Body of pancreas (tissue), 4 donors: ENCODE results near the gene IL4R. TPM values are rescaled to one million over a fixed set of nuclear protein-coding genes. Genes with fewer than 3 reads are reported as not detected.
A peak's percentile ranks its signal among the peaks of the same experiment; 100 is the strongest.

Experiments used
- ATAC-seq: fragments of 150-250 bp; one replicate; pipeline ENCODE4 v1.9.1; 2016
- DNase-seq, 4 donors: peaks; one replicate each; pipeline ENCODE4 v3.0.0-alpha.2; 2019
- H3K27ac ChIP-seq, 4 donors: fragments of 200-600 bp; sonication (generic); 1 replicate in 3 of 4; 2 replicates in 1 of 4; pipeline versions ENCODE4 v1.5.1 to v1.6.1; 2016 to 2019; ENCODE audit warnings: mild to moderate bottlenecking in 1 of 4, mixed read lengths in 1 of 4, moderate library complexity in 1 of 4
- H3K27me3 ChIP-seq, 2 donors: fragments of 200-600 bp; sonication (generic); one replicate each; pipeline ENCODE4 v1.6.0; 2016; ENCODE audit warnings: mild to moderate bottlenecking in 1 of 2
- H3K36me3 ChIP-seq, 2 donors: fragments of 200-600 bp; sonication (generic); replicated peaks in 1 of 2; 2 replicates each; pipeline ENCODE4 v1.5.1; 2016; ENCODE audit warnings: low read depth in 2 of 2; ENCODE audit not compliant: insufficient read depth in 1 of 2
- H3K4me1 ChIP-seq: fragments of 200-600 bp; sonication (generic); one replicate; pipeline ENCODE4 v1.6.0; 2016
- H3K4me3 ChIP-seq, 2 donors: fragments of 200-600 bp; sonication (generic); 1 replicate in 1 of 2; 2 replicates in 1 of 2; pipeline ENCODE4 v1.5.1; 2016 to 2019
- H3K9me3 ChIP-seq, 3 donors: fragments of 200-600 bp; sonication (generic); 1 replicate in 2 of 3; 2 replicates in 1 of 3; pipeline ENCODE4 v1.5.1; 2016
- CTCF ChIP-seq, 7 experiments: fragments of 450-650 bp in 4 of 7; fragments of 200-600 bp in 3 of 7; sonication (generic) in 3 of 7; IDR thresholded peaks; one replicate each; pipeline ENCODE4 v1.5.1; 2016 to 2019; ENCODE audit warnings: antibody characterized with exemption in 7 of 7
- POLR2A ChIP-seq, 3 donors: fragments of 450-650 bp; IDR thresholded peaks; one replicate each; pipeline ENCODE4 v1.6.1; 2016; ENCODE audit warnings: antibody characterized with exemption in 3 of 3, mild to moderate bottlenecking in 2 of 3
- WGBS, 2 donors: methylation state at CpG; one replicate each; pipeline ENCODE4 v1.1.5; 2017; 5-methylcytosine and 5-hydroxymethylcytosine counted together
- intact Hi-C: fragments of 100-400 bp; cut with DNase I; formaldehyde crosslinking; loops from one replicate; pipeline ENCODE4 v1.15.1; 2023
- total RNA-seq, 2 donors: library from RNA; depleted of rRNA; stranded (reverse); fragments of >200 nt; gene quantifications; one replicate each; pipeline ENCODE4 v1.1.0, GENCODE V29; 2016

Gene IL4R
- total RNA-seq, 2 donors from 2014 or later, result 29.7 to 236 TPM

GRCh38 chr16:27332105-27332504 is 18.3 kb downstream of the IL4R start:
- no peak overlapping the region for H3K4me3 ChIP-seq
- intact Hi-C loops, result no loop called here
- DNase-seq (no peak), ATAC-seq (no peak)
- H3K27me3 ChIP-seq, result no peaks in the 10 kb centered on the region
- peaks cover 8% of the 10 kb centered on the region for H3K4me1 ChIP-seq
- peak overlapping the region in 1 of 4 donors; percentile 91 for H3K27ac ChIP-seq
- peaks cover 0 to 6% of the 10 kb centered on the region in 2 donors for H3K36me3 ChIP-seq
- no peaks in the 10 kb centered on the region for H3K9me3 ChIP-seq
- TF ChIP-seq POLR2A (IDR thresholded peaks at IDR 0.05), result no peak
- WGBS, 2 donors, result 70 to 86% methylated on average over 6 of the region's 6 CpGs

- H3K4me3 ChIP-seq, result no peak overlapping the region
Observed at GRCh38 chr16:27333104-27333503, 19.3 kb downstream of the IL4R start.

GRCh38 chr16:27333549-27333948 is 19.8 kb downstream of the IL4R start:
- Histone ChIP-seq H3K36me3 (peaks cover 0 to 6% of the 10 kb centered on the region in 2 donors), H3K27ac (no peak overlapping the region), H3K4me1 (no peaks in the 10 kb centered on the region), H3K9me3 (no peaks in the 10 kb centered on the region), H3K4me3 (no peak overlapping the region), H3K27me3 (no peaks in the 10 kb centered on the region)
- WGBS, 2 donors, result 92 to 99% methylated on average over 3 of the region's 3 CpGs
- TF ChIP-seq POLR2A (IDR thresholded peaks at IDR 0.05), result no peak
- TF ChIP-seq CTCF (IDR thresholded peaks at IDR 0.05), result no peak
- DNase-seq (no peak), ATAC-seq (no peak)
- intact Hi-C loops, result no loop called here

More at GRCh38 chr16:27333104-27333503, 19.3 kb downstream of the IL4R start:
- no peaks in the 10 kb centered on the region for H3K9me3 ChIP-seq
- ATAC-seq (no peak), DNase-seq (no peak)
- no peak overlapping the region for H3K27ac ChIP-seq
- H3K27me3 ChIP-seq, result no peaks in the 10 kb centered on the region
- TF ChIP-seq POLR2A (IDR thresholded peaks at IDR 0.05) (no peak), CTCF (IDR thresholded peaks at IDR 0.05) (no peak)
- WGBS, 2 donors, result 85 to 90% methylated on average over 6 of the region's 6 CpGs
- no peaks in the 10 kb centered on the region for H3K4me1 ChIP-seq
- intact Hi-C loops, result no loop called here
- H3K36me3 ChIP-seq, result peaks cover 0 to 6% of the 10 kb centered on the region in 2 donors

DNA sequence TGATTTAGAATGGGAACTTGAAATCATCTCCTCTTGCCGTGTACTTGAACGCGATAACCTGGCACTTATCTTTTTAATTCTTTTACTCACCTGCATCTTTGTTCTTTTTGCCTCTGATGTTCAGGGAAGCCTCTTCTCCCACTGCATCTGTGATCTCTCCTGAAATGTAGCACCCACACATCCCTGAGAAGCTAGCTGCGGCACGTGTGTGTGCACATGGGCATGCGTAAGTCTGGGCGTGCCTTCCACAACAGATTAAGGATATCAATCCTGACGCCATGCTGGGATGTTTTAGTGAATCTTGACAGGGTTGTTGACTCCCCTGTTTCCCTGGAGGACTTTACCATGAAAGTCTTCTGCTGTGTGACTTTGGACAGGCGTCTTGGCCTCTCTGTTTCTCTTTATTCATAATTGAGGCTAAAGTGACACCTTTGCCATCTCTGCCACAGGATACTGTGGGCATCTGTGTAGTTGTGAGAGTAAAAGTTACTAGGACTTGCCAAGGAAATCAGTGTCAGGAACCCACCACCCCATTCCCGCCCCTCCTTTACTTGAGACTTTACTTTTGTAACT is 20.5 kb downstream of the IL4R start:
- 87 to 88% methylated on average over 10 of the region's 10 CpGs for WGBS, 2 donors
- Histone ChIP-seq H3K27me3 (no peaks in the 10 kb centered on the region), H3K9me3 (no peaks in the 10 kb centered on the region), H3K4me3 (no peak overlapping the region), H3K36me3 (peaks cover 0 to 6% of the 10 kb centered on the region in 2 donors), H3K4me1 (no peaks in the 10 kb centered on the region), H3K27ac (no peak overlapping the region)
- intact Hi-C loops, result no loop called here
- no peak for TF ChIP-seq POLR2A (IDR thresholded peaks at IDR 0.05)
- TF ChIP-seq CTCF (IDR thresholded peaks at IDR 0.05), result no peak
- ATAC-seq (no peak), DNase-seq (no peak)

DNA sequence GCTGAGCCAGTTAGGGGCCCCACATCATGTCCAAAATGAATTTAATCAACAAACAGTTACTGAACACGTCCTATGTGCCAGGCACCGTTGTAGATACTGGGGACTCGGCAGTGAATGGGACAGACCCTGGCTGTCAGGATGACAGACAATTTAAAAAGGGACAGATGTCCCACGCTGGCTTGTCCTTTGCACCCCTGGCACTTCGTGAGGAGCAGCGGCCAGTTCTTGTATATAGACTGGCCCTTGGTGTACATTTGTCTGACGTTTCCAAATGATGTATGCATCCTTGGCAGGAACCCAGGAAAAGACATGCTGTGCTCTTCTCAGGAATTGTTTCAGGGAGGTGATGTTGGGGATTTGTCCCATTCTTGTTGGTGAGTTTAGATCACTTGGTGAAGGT is 21.1 kb downstream of the IL4R start:
- H3K4me1 ChIP-seq, result no peaks in the 10 kb centered on the region
- TF ChIP-seq POLR2A (IDR thresholded peaks at IDR 0.05) (no peak), CTCF (IDR thresholded peaks at IDR 0.05) (no peak)
- intact Hi-C loops, result no loop called here
- WGBS, 2 donors, result 67 to 87% methylated on average over 3 to 7 of the region's 7 CpGs
- ATAC-seq, result no peak
- H3K36me3 ChIP-seq, result peaks cover 0 to 6% of the 10 kb centered on the region in 2 donors
- H3K9me3 ChIP-seq, result no peaks in the 10 kb centered on the region
- H3K27me3 ChIP-seq, result no peaks in the 10 kb centered on the region
- no peak overlapping the region for H3K4me3 ChIP-seq
- no peak overlapping the region for H3K27ac ChIP-seq
- no peak for DNase-seq
